HEK293 (cell line): Measurements from ENCODE around the gene LRP3.

Source experiments
- GLIS1 ChIP-seq: fragments of 450-650 bp; formaldehyde crosslinking; IDR thresholded peaks from 2 replicates; pipeline ENCODE4 v1.5.1; 2016; ENCODE audit warnings: missing biosample characterization, missing genetic modification characterization
- HOXD13 ChIP-seq: sonication (generic); formaldehyde crosslinking; IDR thresholded peaks from 2 replicates; pipeline ENCODE4 v1.8.0; 2022; ENCODE audit warnings: missing genetic modification reagents, borderline replicate concordance
- MYNN ChIP-seq: fragments of 450-650 bp; formaldehyde crosslinking; IDR thresholded peaks from 2 replicates; pipeline ENCODE4 v1.5.1; 2016; ENCODE audit warnings: missing biosample characterization, missing genetic modification characterization, borderline replicate concordance
- OSR2 ChIP-seq: fragments of 450-650 bp; formaldehyde crosslinking; IDR thresholded peaks from 2 replicates; pipeline ENCODE4 v1.5.1; 2016; ENCODE audit warnings: missing biosample characterization, missing genetic modification characterization
- SALL2 ChIP-seq: fragments of 450-650 bp; formaldehyde crosslinking; IDR thresholded peaks from 2 replicates; pipeline ENCODE4 v1.5.0; 2017; ENCODE audit warnings: missing biosample characterization, mild to moderate bottlenecking, missing genetic modification characterization, borderline replicate concordance
- SCRT2 ChIP-seq: fragments of 450-650 bp; formaldehyde crosslinking; IDR thresholded peaks from 2 replicates; pipeline ENCODE4 v1.5.1; 2016; ENCODE audit warnings: missing biosample characterization, missing genetic modification characterization
- YY2 ChIP-seq: fragments of 450-650 bp; formaldehyde crosslinking; IDR thresholded peaks from 2 replicates; pipeline ENCODE4 v1.5.1; 2016; ENCODE audit warnings: missing biosample characterization, missing genetic modification characterization
- ZBTB20 ChIP-seq: fragments of 450-650 bp; formaldehyde crosslinking; IDR thresholded peaks from 2 replicates; pipeline ENCODE4 v1.5.1; 2016; ENCODE audit warnings: missing biosample characterization, missing genetic modification characterization
- ZFP3 ChIP-seq: fragments of 450-650 bp; formaldehyde crosslinking; IDR thresholded peaks from 2 replicates; pipeline ENCODE4 v1.5.1; 2016; ENCODE audit warnings: low read depth, missing biosample characterization, missing genetic modification characterization
- ZNF140 ChIP-seq: fragments of 450-650 bp; formaldehyde crosslinking; IDR thresholded peaks from 2 replicates; pipeline ENCODE4 v1.5.1; 2016; ENCODE audit warnings: missing biosample characterization, missing genetic modification characterization
- ZNF521 ChIP-seq: fragments of 450-650 bp; formaldehyde crosslinking; IDR thresholded peaks from 2 replicates; pipeline ENCODE4 v1.5.1; 2017; ENCODE audit warnings: missing biosample characterization, mild to moderate bottlenecking, missing genetic modification characterization
- ZNF544 ChIP-seq: fragments of 450-650 bp; formaldehyde crosslinking; IDR thresholded peaks from 2 replicates; pipeline ENCODE4 v1.5.0; 2017; ENCODE audit warnings: missing biosample characterization, missing genetic modification characterization
- ZNF585B ChIP-seq: fragments of 450-650 bp; formaldehyde crosslinking; IDR thresholded peaks from 2 replicates; pipeline ENCODE4 v1.5.1; 2016; ENCODE audit warnings: missing biosample characterization, missing genetic modification characterization
- ZNF624 ChIP-seq: fragments of 450-650 bp; formaldehyde crosslinking; IDR thresholded peaks from 2 replicates; pipeline ENCODE4 v1.5.1; 2017; ENCODE audit warnings: missing biosample characterization, missing genetic modification characterization
- ZNF701 ChIP-seq: fragments of 450-650 bp; formaldehyde crosslinking; IDR thresholded peaks from 2 replicates; pipeline ENCODE4 v1.5.1; 2016; ENCODE audit warnings: missing biosample characterization, missing genetic modification characterization
- ZNF747 ChIP-seq: fragments of 450-650 bp; formaldehyde crosslinking; IDR thresholded peaks from 2 replicates; pipeline ENCODE4 v1.5.1; 2016; ENCODE audit warnings: missing biosample characterization, missing genetic modification characterization
- ZNF792 ChIP-seq: fragments of 450-650 bp; formaldehyde crosslinking; IDR thresholded peaks from 2 replicates; pipeline ENCODE4 v1.5.1; 2016; ENCODE audit warnings: missing biosample characterization, missing genetic modification characterization
- ZNF837 ChIP-seq: fragments of 450-650 bp; formaldehyde crosslinking; IDR thresholded peaks from 2 replicates; pipeline ENCODE4 v1.5.1; 2016; ENCODE audit warnings: missing biosample characterization, missing genetic modification characterization
- TF ChIP-seq, protein P1 (sequence below): fragments of 450-650 bp; formaldehyde crosslinking; IDR thresholded peaks from 2 replicates; pipeline ENCODE4 v1.5.1; 2016; ENCODE audit warnings: missing biosample characterization, missing genetic modification characterization, borderline replicate concordance
- TF ChIP-seq, protein P2 (sequence below): fragments of 450-650 bp; formaldehyde crosslinking; IDR thresholded peaks from 2 replicates; pipeline ENCODE4 v1.5.1; 2016; ENCODE audit warnings: missing biosample characterization, missing genetic modification characterization
- TF ChIP-seq, protein P3 (sequence below): fragments of 450-650 bp; formaldehyde crosslinking; IDR thresholded peaks from 2 replicates; pipeline ENCODE4 v1.5.1; 2016; ENCODE audit warnings: missing biosample characterization, missing genetic modification characterization
- TF ChIP-seq, protein P4 (sequence below): sonication (generic); formaldehyde crosslinking; IDR thresholded peaks from 2 replicates; pipeline ENCODE4 v1.8.1; 2022; ENCODE audit warnings: mild to moderate bottlenecking, moderate library complexity, missing genetic modification reagents
- TF ChIP-seq, protein P5 (sequence below): fragments of 450-650 bp; formaldehyde crosslinking; IDR thresholded peaks from 2 replicates; pipeline ENCODE4 v1.5.1; 2016; ENCODE audit warnings: missing biosample characterization, missing genetic modification characterization
- TF ChIP-seq, protein P6 (sequence below): fragments of 450-650 bp; formaldehyde crosslinking; IDR thresholded peaks from 2 replicates; pipeline ENCODE4 v1.5.1; 2016; ENCODE audit warnings: missing biosample characterization, missing genetic modification characterization
- TF ChIP-seq, protein P7 (sequence below): fragments of 450-650 bp; formaldehyde crosslinking; IDR thresholded peaks from 2 replicates; pipeline ENCODE4 v1.5.1; 2016; ENCODE audit warnings: missing biosample characterization, missing genetic modification characterization, low read depth
- TF ChIP-seq, protein P8 (sequence below): fragments of 450-650 bp; formaldehyde crosslinking; IDR thresholded peaks from 2 replicates; pipeline ENCODE4 v1.5.1; 2016; ENCODE audit warnings: missing biosample characterization, missing genetic modification characterization

The LRP3 gene

DNA sequence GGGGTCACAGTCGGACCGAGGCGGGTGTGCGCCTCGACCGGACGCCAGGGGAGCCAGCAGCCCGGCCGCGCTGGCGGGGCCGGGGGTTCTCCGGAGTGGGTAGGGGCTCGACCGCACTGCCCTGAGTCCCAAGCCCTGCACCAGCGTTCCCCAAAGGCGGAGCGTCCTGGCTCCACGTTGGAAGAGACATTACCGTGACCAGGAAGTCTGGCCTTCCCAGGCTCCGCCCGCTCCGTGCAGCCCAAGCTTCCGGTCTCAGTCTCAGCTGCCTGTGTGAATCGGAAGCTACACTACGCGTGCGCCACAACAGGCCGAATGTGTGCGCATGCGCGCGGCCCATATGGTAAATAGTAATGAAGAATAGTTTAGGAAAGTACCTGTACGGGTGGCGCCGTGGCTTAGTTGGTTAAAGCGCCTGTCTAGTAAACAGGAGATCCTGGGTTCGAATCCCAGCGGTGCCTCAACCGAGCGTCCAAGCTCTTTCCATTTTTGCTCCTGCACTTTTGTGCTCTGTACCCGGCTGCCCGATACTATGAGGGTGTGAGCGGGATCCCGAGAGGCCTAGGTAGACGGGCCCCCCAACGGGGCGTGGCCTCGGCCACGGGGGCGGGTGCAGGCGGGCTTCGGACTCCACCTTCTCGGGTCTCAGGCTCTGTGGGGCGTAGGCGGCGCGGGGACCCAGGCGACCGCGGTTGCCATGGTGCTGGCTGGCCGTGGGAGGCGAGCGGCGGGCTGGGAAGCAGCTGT, 17.3 kb upstream of the LRP3 start (continued):
- TF ChIP-seq YY2 (tag by site-specific recombination) (peak; percentile 63; the same call in 1 of the 2 replicates), SCRT2 (tag by site-specific recombination) (peak; percentile 97), OSR2 (tag by site-specific recombination) (peak; percentile 17; the same call in 1 of the 2 replicates), ZNF701 (tag by site-specific recombination) (no peak), ZNF544 (tag by site-specific recombination) (no peak), ZNF521 (tag by site-specific recombination) (no peak), ZNF747 (tag by site-specific recombination) (no peak), ZNF837 (tag by site-specific recombination) (no peak), ZNF624 (tag by site-specific recombination) (no peak), ZNF140 (tag by site-specific recombination) (no peak), ZNF585B (tag by site-specific recombination) (no peak), ZNF792 (tag by site-specific recombination) (no peak; the same call in 1 of the 2 replicates), ZBTB20 (no peak; the same call in 1 of the 2 replicates), GLIS1 (tag by site-specific recombination) (peak; percentile 99), HOXD13 (CRISPR knock-in tag) (no peak), ZFP3 (no peak), MYNN (tag by site-specific recombination) (peak; percentile 99), SALL2 (tag by site-specific recombination) (no peak)
- TF ChIP-seq, protein P1, sequence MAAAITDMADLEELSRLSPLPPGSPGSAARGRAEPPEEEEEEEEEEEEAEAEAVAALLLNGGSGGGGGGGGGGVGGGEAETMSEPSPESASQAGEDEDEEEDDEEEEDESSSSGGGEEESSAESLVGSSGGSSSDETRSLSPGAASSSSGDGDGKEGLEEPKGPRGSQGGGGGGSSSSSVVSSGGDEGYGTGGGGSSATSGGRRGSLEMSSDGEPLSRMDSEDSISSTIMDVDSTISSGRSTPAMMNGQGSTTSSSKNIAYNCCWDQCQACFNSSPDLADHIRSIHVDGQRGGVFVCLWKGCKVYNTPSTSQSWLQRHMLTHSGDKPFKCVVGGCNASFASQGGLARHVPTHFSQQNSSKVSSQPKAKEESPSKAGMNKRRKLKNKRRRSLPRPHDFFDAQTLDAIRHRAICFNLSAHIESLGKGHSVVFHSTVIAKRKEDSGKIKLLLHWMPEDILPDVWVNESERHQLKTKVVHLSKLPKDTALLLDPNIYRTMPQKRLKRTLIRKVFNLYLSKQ (tag by site-specific recombination), result no peak
- TF ChIP-seq, protein P2, sequence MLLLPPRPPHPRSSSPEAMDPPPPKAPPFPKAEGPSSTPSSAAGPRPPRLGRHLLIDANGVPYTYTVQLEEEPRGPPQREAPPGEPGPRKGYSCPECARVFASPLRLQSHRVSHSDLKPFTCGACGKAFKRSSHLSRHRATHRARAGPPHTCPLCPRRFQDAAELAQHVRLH (tag by site-specific recombination), result peak; percentile 94
- TF ChIP-seq, protein P3, sequence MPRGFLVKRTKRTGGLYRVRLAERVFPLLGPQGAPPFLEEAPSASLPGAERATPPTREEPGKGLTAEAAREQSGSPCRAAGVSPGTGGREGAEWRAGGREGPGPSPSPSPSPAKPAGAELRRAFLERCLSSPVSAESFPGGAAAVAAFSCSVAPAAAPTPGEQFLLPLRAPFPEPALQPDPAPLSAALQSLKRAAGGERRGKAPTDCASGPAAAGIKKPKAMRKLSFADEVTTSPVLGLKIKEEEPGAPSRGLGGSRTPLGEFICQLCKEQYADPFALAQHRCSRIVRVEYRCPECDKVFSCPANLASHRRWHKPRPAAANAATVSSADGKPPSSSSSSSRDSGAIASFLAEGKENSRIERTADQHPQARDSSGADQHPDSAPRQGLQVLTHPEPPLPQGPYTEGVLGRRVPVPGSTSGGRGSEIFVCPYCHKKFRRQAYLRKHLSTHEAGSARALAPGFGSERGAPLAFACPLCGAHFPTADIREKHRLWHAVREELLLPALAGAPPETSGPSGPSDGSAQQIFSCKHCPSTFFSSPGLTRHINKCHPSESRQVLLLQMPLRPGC (tag by site-specific recombination), result peak; percentile 85
- TF ChIP-seq, protein P4, sequence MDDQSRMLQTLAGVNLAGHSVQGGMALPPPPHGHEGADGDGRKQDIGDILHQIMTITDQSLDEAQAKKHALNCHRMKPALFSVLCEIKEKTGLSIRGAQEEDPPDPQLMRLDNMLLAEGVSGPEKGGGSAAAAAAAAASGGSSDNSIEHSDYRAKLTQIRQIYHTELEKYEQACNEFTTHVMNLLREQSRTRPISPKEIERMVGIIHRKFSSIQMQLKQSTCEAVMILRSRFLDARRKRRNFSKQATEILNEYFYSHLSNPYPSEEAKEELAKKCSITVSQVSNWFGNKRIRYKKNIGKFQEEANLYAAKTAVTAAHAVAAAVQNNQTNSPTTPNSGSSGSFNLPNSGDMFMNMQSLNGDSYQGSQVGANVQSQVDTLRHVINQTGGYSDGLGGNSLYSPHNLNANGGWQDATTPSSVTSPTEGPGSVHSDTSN, result no peak
- TF ChIP-seq, protein P5, sequence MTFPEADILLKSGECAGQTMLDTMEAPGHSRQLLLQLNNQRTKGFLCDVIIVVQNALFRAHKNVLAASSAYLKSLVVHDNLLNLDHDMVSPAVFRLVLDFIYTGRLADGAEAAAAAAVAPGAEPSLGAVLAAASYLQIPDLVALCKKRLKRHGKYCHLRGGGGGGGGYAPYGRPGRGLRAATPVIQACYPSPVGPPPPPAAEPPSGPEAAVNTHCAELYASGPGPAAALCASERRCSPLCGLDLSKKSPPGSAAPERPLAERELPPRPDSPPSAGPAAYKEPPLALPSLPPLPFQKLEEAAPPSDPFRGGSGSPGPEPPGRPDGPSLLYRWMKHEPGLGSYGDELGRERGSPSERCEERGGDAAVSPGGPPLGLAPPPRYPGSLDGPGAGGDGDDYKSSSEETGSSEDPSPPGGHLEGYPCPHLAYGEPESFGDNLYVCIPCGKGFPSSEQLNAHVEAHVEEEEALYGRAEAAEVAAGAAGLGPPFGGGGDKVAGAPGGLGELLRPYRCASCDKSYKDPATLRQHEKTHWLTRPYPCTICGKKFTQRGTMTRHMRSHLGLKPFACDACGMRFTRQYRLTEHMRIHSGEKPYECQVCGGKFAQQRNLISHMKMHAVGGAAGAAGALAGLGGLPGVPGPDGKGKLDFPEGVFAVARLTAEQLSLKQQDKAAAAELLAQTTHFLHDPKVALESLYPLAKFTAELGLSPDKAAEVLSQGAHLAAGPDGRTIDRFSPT (tag by site-specific recombination), result peak; percentile 99
- TF ChIP-seq, protein P6, sequence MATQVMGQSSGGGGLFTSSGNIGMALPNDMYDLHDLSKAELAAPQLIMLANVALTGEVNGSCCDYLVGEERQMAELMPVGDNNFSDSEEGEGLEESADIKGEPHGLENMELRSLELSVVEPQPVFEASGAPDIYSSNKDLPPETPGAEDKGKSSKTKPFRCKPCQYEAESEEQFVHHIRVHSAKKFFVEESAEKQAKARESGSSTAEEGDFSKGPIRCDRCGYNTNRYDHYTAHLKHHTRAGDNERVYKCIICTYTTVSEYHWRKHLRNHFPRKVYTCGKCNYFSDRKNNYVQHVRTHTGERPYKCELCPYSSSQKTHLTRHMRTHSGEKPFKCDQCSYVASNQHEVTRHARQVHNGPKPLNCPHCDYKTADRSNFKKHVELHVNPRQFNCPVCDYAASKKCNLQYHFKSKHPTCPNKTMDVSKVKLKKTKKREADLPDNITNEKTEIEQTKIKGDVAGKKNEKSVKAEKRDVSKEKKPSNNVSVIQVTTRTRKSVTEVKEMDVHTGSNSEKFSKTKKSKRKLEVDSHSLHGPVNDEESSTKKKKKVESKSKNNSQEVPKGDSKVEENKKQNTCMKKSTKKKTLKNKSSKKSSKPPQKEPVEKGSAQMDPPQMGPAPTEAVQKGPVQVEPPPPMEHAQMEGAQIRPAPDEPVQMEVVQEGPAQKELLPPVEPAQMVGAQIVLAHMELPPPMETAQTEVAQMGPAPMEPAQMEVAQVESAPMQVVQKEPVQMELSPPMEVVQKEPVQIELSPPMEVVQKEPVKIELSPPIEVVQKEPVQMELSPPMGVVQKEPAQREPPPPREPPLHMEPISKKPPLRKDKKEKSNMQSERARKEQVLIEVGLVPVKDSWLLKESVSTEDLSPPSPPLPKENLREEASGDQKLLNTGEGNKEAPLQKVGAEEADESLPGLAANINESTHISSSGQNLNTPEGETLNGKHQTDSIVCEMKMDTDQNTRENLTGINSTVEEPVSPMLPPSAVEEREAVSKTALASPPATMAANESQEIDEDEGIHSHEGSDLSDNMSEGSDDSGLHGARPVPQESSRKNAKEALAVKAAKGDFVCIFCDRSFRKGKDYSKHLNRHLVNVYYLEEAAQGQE (tag by site-specific recombination), result no peak; the same call in 1 of the 2 replicates
- TF ChIP-seq, protein P7, sequence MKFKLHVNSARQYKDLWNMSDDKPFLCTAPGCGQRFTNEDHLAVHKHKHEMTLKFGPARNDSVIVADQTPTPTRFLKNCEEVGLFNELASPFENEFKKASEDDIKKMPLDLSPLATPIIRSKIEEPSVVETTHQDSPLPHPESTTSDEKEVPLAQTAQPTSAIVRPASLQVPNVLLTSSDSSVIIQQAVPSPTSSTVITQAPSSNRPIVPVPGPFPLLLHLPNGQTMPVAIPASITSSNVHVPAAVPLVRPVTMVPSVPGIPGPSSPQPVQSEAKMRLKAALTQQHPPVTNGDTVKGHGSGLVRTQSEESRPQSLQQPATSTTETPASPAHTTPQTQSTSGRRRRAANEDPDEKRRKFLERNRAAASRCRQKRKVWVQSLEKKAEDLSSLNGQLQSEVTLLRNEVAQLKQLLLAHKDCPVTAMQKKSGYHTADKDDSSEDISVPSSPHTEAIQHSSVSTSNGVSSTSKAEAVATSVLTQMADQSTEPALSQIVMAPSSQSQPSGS (tag by site-specific recombination), result no peak
- TF ChIP-seq, protein P8, sequence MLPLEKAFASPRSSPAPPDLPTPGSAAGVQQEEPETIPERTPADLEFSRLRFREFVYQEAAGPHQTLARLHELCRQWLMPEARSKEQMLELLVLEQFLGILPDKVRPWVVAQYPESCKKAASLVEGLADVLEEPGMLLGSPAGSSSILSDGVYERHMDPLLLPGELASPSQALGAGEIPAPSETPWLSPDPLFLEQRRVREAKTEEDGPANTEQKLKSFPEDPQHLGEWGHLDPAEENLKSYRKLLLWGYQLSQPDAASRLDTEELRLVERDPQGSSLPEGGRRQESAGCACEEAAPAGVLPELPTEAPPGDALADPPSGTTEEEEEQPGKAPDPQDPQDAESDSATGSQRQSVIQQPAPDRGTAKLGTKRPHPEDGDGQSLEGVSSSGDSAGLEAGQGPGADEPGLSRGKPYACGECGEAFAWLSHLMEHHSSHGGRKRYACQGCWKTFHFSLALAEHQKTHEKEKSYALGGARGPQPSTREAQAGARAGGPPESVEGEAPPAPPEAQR (tag by site-specific recombination), result peak; percentile 97; the same call in 1 of the 2 replicates
